Ectodermal cell (in vitro differentiated cells): Measurements from ENCODE around the gene RABGAP1L.

ENCODE experiments used
- H3K27ac ChIP-seq: 2 replicates; pipeline ENCODE4 v1.7.0; 2013; ENCODE audit warnings: mild to moderate bottlenecking, low read depth, low read length; ENCODE audit not compliant: insufficient read depth, poor library complexity, severe bottlenecking
- H3K27me3 ChIP-seq: 2 replicates; pipeline ENCODE4 v1.7.0; 2013; ENCODE audit warnings: mild to moderate bottlenecking, low read length; ENCODE audit not compliant: insufficient read depth, control insufficient read depth, poor library complexity, severe bottlenecking
- H3K36me3 ChIP-seq: one replicate; pipeline ENCODE4 v1.7.0; 2013; ENCODE audit warnings: low read length; ENCODE audit not compliant: control insufficient read depth, insufficient read depth
- H3K4me1 ChIP-seq: one replicate; pipeline ENCODE4 v1.7.0; 2013; ENCODE audit warnings: low read length; ENCODE audit not compliant: control insufficient read depth, insufficient read depth
- H3K4me3 ChIP-seq: 2 replicates; pipeline ENCODE4 v1.7.0; 2013; ENCODE audit warnings: low read depth, low read length, control low read depth; ENCODE audit not compliant: insufficient read depth
- H3K9me3 ChIP-seq: 2 replicates; pipeline ENCODE4 v1.7.0; 2013; ENCODE audit warnings: mild to moderate bottlenecking, low read length, moderate library complexity; ENCODE audit not compliant: control insufficient read depth
- WGBS, 2 experiments: methylation state at CpG; one replicate each; pipeline ENCODE4 v1.1.7; 2013; ENCODE audit warnings: missing lambda C conversion rate in 2 of 2; 5-methylcytosine and 5-hydroxymethylcytosine counted together

RABGAP1L gene

GRCh38 chr1:174217248-174217647, 57.9 kb downstream of the RABGAP1L start:
- no peaks in the 10 kb centered on the region for H3K36me3 ChIP-seq
- no peak overlapping the region for H3K27ac ChIP-seq
- H3K27me3 ChIP-seq, result no peaks in the 10 kb centered on the region
- H3K4me3 ChIP-seq, result no peak overlapping the region
- no peaks in the 10 kb centered on the region for H3K9me3 ChIP-seq
- H3K4me1 ChIP-seq, result no peaks in the 10 kb centered on the region
- 57 to 71% methylated on average over 3 of the region's 3 CpGs for WGBS, 2 experiments

GRCh38 chr1:174217787-174218574, 58.7 kb downstream of the RABGAP1L start:
- H3K9me3 ChIP-seq, result no peaks in the 10 kb centered on the region
- WGBS, 2 experiments, result 60 to 73% methylated on average over 2 to 4 of the region's 4 CpGs
- H3K4me3 ChIP-seq, result no peak overlapping the region
- H3K36me3 ChIP-seq, result no peaks in the 10 kb centered on the region
- H3K27me3 ChIP-seq, result no peaks in the 10 kb centered on the region
- no peak overlapping the region for H3K27ac ChIP-seq
- no peaks in the 10 kb centered on the region for H3K4me1 ChIP-seq

GRCh38 chr1:174218983-174219382, 59.7 kb downstream of the RABGAP1L start:
- H3K4me1 ChIP-seq, result no peaks in the 10 kb centered on the region
- no peak overlapping the region for H3K4me3 ChIP-seq
- no peaks in the 10 kb centered on the region for H3K36me3 ChIP-seq
- H3K9me3 ChIP-seq, result no peaks in the 10 kb centered on the region
- H3K27me3 ChIP-seq, result no peaks in the 10 kb centered on the region
- H3K27ac ChIP-seq, result no peak overlapping the region

- Histone ChIP-seq H3K27me3 (no peaks in the 10 kb centered on the region), H3K36me3 (no peaks in the 10 kb centered on the region), H3K4me1 (no peaks in the 10 kb centered on the region), H3K4me3 (no peak overlapping the region), H3K9me3 (no peaks in the 10 kb centered on the region), H3K27ac (no peak overlapping the region)
- 81% methylated on average over 3 of the region's 4 CpGs; no CpG with 5 or more reads in 1 of the 2 experiments for WGBS, 2 experiments
Observed at GRCh38 chr1:174219606-174220370, 60.5 kb downstream of the RABGAP1L start.

- WGBS, 2 experiments, result 93% methylated on average over 2 of the region's 2 CpGs
- no peaks in the 10 kb centered on the region for H3K27me3 ChIP-seq
- H3K27ac ChIP-seq, result no peak overlapping the region
- H3K4me3 ChIP-seq, result no peak overlapping the region
- H3K4me1 ChIP-seq, result no peaks in the 10 kb centered on the region
- H3K9me3 ChIP-seq, result no peaks in the 10 kb centered on the region
- no peaks in the 10 kb centered on the region for H3K36me3 ChIP-seq
Observed at GRCh38 chr1:174221681-174222080, 62.4 kb downstream of the RABGAP1L start.

GRCh38 chr1:174222166-174222949, 63.0 kb downstream of the RABGAP1L start:
- no peaks in the 10 kb centered on the region for H3K4me1 ChIP-seq
- no peak overlapping the region for H3K27ac ChIP-seq
- H3K36me3 ChIP-seq, result no peaks in the 10 kb centered on the region
- WGBS, 2 experiments, result 93 to 94% methylated on average over 4 of the region's 4 CpGs
- no peaks in the 10 kb centered on the region for H3K27me3 ChIP-seq
- H3K4me3 ChIP-seq, result no peak overlapping the region
- H3K9me3 ChIP-seq, result no peaks in the 10 kb centered on the region

GRCh38 chr1:174224641-174225040, 65.3 kb downstream of the RABGAP1L start:
- Histone ChIP-seq H3K27me3 (no peaks in the 10 kb centered on the region), H3K36me3 (no peaks in the 10 kb centered on the region), H3K27ac (no peak overlapping the region), H3K4me3 (no peak overlapping the region), H3K9me3 (no peaks in the 10 kb centered on the region), H3K4me1 (no peaks in the 10 kb centered on the region)
- 93 to 100% methylated on average over 1 of the region's 1 CpG for WGBS, 2 experiments

- no peak overlapping the region for H3K27ac ChIP-seq
- H3K4me3 ChIP-seq, result no peak overlapping the region
Observed at GRCh38 chr1:174225499-174226204, 66.3 kb downstream of the RABGAP1L start.

GRCh38 chr1:174230399-174230798, 71.1 kb downstream of the RABGAP1L start:
- no peaks in the 10 kb centered on the region for H3K9me3 ChIP-seq
- no peak overlapping the region for H3K4me3 ChIP-seq
- H3K4me1 ChIP-seq, result no peaks in the 10 kb centered on the region
- WGBS, 2 experiments, result 82 to 85% methylated on average over 5 of the region's 5 CpGs
- H3K36me3 ChIP-seq, result no peaks in the 10 kb centered on the region
- H3K27me3 ChIP-seq, result no peaks in the 10 kb centered on the region
- H3K27ac ChIP-seq, result no peak overlapping the region

More at GRCh38 chr1:174225499-174226204, 66.3 kb downstream of the RABGAP1L start:
- no peaks in the 10 kb centered on the region for H3K36me3 ChIP-seq
- no peaks in the 10 kb centered on the region for H3K4me1 ChIP-seq
- no peaks in the 10 kb centered on the region for H3K9me3 ChIP-seq
- 94 to 95% methylated on average over 5 of the region's 5 CpGs for WGBS, 2 experiments
- no peaks in the 10 kb centered on the region for H3K27me3 ChIP-seq
